HepG2 (cell line): ENCODE measurements around the gene DNAJC10. TPM values are rescaled to one million over a fixed set of nuclear protein-coding genes. Genes with fewer than 3 reads are reported as not detected.

Experiments used
- ATAC-seq: fragments of 200-7000 bp; cut with Tn5 transposase; 3 replicates; pipeline ENCODE4 v1.9.1; 2020; ENCODE audit warnings: mild to moderate bottlenecking, moderate library complexity
- BruUV-seq: library from RNA; stranded (reverse); fragments of 400-500 nt; replicated peaks from 2 replicates; lab custom pipeline; 2021; lab: Mats Ljungman, UMichigan
- CTCF ChIA-PET: fragments of 300-600 bp; formaldehyde crosslinking; extraction: SDS; loops from one replicate; lab custom pipeline; 2021; ENCODE audit warnings: low total read pairs, inconsistent platforms, low intra/inter-chr PET ratio; lab: Yijun Ruan, JAX
- POLR2A ChIA-PET: fragments of 350-600 bp; sonication (Branson Sonifier 250); formaldehyde crosslinking; loops from one replicate; lab custom pipeline; 2020; ENCODE audit warnings: antibody characterized with exemption, inconsistent platforms; lab: Yijun Ruan, JAX
- DNase-seq: peaks from one replicate; pipeline ENCODE4 v3.0.0-alpha.2; 2015; ENCODE audit warnings: low spot score
- FAIRE-seq: peaks from 3 replicates; lab custom pipeline; 2011; peaks lifted over from hg19 to GRCh38; lab: Jason Lieb, UNC
- H2AFZ ChIP-seq: one replicate; pipeline ENCODE4 v1.6.1; 2011; ENCODE audit warnings: low read length, inconsistent platforms
- H3K27ac ChIP-seq: fragments of 300-600 bp; 3 replicates; pipeline ENCODE4 v1.8.0; 2011; ENCODE audit warnings: mixed run types, mild to moderate bottlenecking, mixed read lengths, low read length, inconsistent platforms; ENCODE audit not compliant: insufficient read depth; ENCODE audit errors: extremely low read length
- H3K27me3 ChIP-seq, 2 experiments: fragments of 200-600 bp in 1 of 2; 2 replicates in 1 of 2; 3 replicates in 1 of 2; pipeline versions ENCODE4 v1.6.0 to v1.8.0; 2011; ENCODE audit warnings: low read length in 2 of 2, mild to moderate bottlenecking in 2 of 2, moderate library complexity in 2 of 2, inconsistent platforms in 1 of 2; ENCODE audit not compliant: insufficient read depth in 2 of 2, control insufficient read depth in 1 of 2
- H3K36me3 ChIP-seq, 2 experiments: fragments of 200-600 bp in 1 of 2; replicated peaks in 1 of 2; 2 replicates in 1 of 2; 3 replicates in 1 of 2; pipeline versions ENCODE4 v1.5.1 to v1.8.0; 2011; ENCODE audit warnings: low read length in 2 of 2, inconsistent platforms in 1 of 2; ENCODE audit not compliant: insufficient read depth in 2 of 2, control insufficient read depth in 1 of 2
- H3K4me1 ChIP-seq: 2 replicates; pipeline ENCODE4 v1.5.1; 2012; ENCODE audit warnings: low read length, inconsistent platforms; ENCODE audit not compliant: insufficient read depth
- H3K4me2 ChIP-seq: 2 replicates; pipeline ENCODE4 v1.6.0; 2011; ENCODE audit warnings: low read depth, low read length, inconsistent platforms
- H3K4me3 ChIP-seq, 3 experiments: fragments of 200-600 bp in 1 of 3; sonication (generic), shearing (Covaris generic) in 1 of 3; replicated peaks in 1 of 3; 2 replicates each; pipeline ENCODE4 v1.5.1; 2011 to 2016; ENCODE audit warnings: low read length in 3 of 3, inconsistent platforms in 2 of 3, low read depth in 2 of 3, mild to moderate bottlenecking in 2 of 3, control low read depth in 1 of 3, mixed read lengths in 1 of 3; ENCODE audit not compliant: insufficient read depth in 1 of 3
- H3K79me2 ChIP-seq: one replicate; pipeline ENCODE4 v1.6.1; 2011; ENCODE audit warnings: low read length, inconsistent platforms; ENCODE audit not compliant: insufficient read depth
- H3K9ac ChIP-seq: 2 replicates; pipeline ENCODE4 v1.6.0; 2011; ENCODE audit warnings: mild to moderate bottlenecking, low read depth, low read length, inconsistent platforms; ENCODE audit not compliant: insufficient read depth
- H3K9me3 ChIP-seq: 2 replicates; pipeline ENCODE4 v1.5.1; 2012; ENCODE audit warnings: mild to moderate bottlenecking, low read length
- H4K20me1 ChIP-seq: 2 replicates; pipeline ENCODE4 v1.6.0; 2011; ENCODE audit warnings: inconsistent platforms, mild to moderate bottlenecking, low read length, moderate library complexity; ENCODE audit not compliant: insufficient read depth
- MATR3 ChIP-seq: sonication (generic); formaldehyde crosslinking; IDR thresholded peaks from 2 replicates; pipeline ENCODE4 v1.4.0; 2020; ENCODE audit warnings: missing genetic modification reagents
- ZBTB1 ChIP-seq: sonication (generic); formaldehyde crosslinking; IDR thresholded peaks from 2 replicates; pipeline ENCODE4 v1.4.0; 2020; ENCODE audit warnings: missing genetic modification reagents, borderline replicate concordance
- ZNF589 ChIP-seq: sonication (generic); formaldehyde crosslinking; conservative IDR thresholded peaks from 2 replicates; pipeline ENCODE4 v1.8.0; 2022; ENCODE audit warnings: mild to moderate bottlenecking, moderate library complexity, missing genetic modification reagents
- ZNF7 ChIP-seq: IDR thresholded peaks from 2 replicates; pipeline ENCODE4 v1.6.1; 2016; ENCODE audit warnings: missing biosample characterization, missing genetic modification reagents
- ZNF703 ChIP-seq: sonication (generic); formaldehyde crosslinking; IDR thresholded peaks from 2 replicates; pipeline ENCODE4 v1.5.1; 2020; ENCODE audit warnings: missing genetic modification reagents, mild to moderate bottlenecking, moderate library complexity, borderline replicate concordance
- in situ Hi-C: cut with HindIII; loops from 2 replicates; pipeline ENCODE4 v1.10.0; 2017; ENCODE audit warnings: low pct_unique_long_range_greater_than_20kb; ENCODE audit not compliant: extremely low pct_ligation_motif_present
- intact Hi-C: fragments of 100-400 bp; cut with micrococcal nuclease; formaldehyde crosslinking; loops from one replicate; pipeline ENCODE4 v1.10.0; 2022; ENCODE audit not compliant: unreplicated experiment
- polyA plus RNA-seq, 8 experiments: library from polyadenylated mRNA; depleted of rRNA in 3 of 8; stranded (reverse) in 7 of 8; unstranded in 1 of 8; fragments of >200 nt; fragmentation: Illumina TruSeq in 4 of 8; extraction: Trizol in 4 of 8; gene quantifications; 2 replicates each; pipeline versions ENCODE4 v1.2.1 to v1.2.3, GENCODE V29; 2011 to 2016; ENCODE audit warnings: low read depth in 4 of 8, missing spikeins in 1 of 8, mixed read lengths in 1 of 8; ENCODE audit not compliant: insufficient read depth in 1 of 8
- total RNA-seq, 5 experiments: library from RNA; depleted of rRNA; stranded (reverse); fragments of >200 nt; fragmentation: Illumina TruSeq; extraction: Trizol; gene quantifications; 2 replicates each; pipeline ENCODE4 v1.2.3, GENCODE V29; 2016; ENCODE audit warnings: low read depth in 1 of 5
- TF ChIP-seq, protein P1 (sequence below): sonication (generic); formaldehyde crosslinking; IDR thresholded peaks from 2 replicates; pipeline ENCODE4 v1.4.0; 2020; ENCODE audit warnings: mild to moderate bottlenecking, missing genetic modification reagents
- TF ChIP-seq, protein P2 (sequence below): sonication (generic); formaldehyde crosslinking; IDR thresholded peaks from 2 replicates; pipeline ENCODE4 v1.5.1; 2020; ENCODE audit warnings: missing genetic modification reagents, mild to moderate bottlenecking, borderline replicate concordance
- TF ChIP-seq, protein P3 (sequence below): sonication (generic); formaldehyde crosslinking; conservative IDR thresholded peaks from 2 replicates; pipeline ENCODE4 v1.8.0; 2022; ENCODE audit warnings: missing genetic modification reagents

DNAJC10 gene
- total and polyA plus RNA-seq, 2 of the 13 experiments (the other 11 are each of a cell fraction or from before 2014, with no cell fraction given): 44.1 to 178 TPM

DNA sequence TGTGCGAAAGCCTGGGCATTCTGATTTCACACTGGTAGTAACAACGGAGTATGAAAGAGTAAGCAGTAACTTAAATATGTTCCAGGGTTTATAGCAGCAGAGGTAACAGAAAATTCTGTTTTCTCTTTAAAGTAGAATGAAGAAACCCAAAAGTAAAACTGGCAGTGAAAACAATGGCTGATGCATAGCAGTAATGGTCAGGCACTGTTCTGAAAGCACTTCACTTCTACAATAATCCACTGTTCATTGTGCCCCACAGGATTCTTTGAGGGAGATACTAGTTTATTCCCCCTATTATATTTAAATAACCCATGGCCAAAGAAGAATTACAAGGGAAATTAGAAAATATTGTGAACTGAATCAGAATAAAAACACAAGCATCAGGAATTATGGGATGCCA is 9.3 kb upstream of the DNAJC10 start (continued):
- TF ChIP-seq, protein P1, sequence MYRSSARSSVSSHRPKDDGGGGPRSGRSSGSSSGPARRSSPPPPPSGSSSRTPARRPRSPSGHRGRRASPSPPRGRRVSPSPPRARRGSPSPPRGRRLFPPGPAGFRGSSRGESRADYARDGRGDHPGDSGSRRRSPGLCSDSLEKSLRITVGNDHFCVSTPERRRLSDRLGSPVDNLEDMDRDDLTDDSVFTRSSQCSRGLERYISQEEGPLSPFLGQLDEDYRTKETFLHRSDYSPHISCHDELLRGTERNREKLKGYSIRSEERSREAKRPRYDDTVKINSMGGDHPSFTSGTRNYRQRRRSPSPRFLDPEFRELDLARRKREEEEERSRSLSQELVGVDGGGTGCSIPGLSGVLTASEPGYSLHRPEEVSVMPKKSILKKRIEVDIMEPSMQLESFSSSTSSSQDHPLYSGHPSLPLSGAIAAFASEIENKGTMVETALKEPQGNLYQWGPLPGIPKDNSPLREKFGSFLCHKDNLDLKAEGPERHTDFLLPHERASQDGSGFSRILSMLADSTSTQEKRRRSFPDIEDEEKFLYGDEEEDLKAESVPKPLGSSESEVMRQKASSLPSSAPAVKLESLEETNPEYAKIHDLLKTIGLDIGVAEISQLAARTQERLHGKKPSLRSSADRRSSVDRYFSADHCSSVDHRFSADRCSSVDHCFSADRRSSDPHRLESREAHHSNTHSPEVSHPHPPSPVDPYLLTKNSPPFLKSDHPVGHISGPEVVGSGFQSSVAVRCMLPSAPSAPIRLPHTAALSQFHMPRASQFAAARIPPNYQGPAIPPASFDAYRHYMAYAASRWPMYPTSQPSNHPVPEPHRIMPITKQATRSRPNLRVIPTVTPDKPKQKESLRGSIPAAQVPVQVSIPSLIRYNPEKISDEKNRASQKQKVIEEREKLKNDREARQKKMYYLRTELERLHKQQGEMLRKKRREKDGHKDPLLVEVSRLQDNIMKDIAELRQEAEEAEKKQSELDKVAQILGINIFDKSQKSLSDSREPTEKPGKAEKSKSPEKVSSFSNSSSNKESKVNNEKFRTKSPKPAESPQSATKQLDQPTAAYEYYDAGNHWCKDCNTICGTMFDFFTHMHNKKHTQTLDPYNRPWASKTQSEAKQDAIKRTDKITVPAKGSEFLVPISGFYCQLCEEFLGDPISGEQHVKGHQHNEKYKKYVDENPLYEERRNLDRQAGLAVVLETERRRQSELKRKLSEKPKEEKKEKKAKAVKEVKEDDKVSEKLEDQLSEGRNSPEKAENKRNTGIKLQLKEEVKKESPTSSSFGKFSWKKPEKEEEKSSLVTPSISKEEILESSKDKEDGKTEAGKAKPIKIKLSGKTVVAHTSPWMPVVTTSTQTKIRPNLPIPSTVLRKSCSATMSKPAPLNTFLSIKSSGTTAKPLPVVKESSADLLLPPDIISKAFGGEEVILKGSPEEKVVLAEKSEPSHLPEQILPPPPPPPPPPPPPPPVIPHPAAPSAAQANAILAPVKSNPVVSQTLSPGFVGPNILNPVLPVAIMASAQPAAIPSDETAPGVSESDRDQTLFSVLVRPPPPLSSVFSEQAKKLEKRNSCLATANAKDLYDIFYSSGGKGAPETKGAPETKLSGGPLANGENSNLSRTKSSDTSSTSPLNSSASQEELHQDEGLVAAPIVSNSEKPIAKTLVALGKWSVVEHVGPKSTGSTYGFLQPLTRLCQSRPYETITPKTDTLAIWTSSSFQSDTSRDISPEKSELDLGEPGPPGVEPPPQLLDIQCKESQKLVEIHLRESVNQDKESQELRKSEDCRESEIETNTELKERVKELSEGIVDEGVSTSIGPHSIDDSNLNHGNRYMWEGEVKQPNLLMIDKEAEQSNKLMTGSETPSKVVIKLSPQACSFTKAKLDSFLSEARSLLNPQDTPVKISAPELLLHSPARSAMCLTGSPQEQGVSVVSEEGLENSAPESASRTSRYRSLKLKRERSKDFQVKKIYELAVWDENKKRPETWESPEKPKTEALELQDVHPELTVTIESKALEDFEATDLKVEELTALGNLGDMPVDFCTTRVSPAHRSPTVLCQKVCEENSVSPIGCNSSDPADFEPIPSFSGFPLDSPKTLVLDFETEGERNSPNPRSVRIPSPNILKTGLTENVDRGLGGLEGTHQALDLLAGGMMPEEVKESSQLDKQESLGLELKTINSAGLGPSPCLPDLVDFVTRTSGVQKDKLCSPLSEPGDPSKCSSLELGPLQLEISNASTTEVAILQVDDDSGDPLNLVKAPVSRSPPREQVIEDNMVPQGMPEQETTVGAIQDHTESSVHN (CRISPR knock-in tag): no peak

DNA sequence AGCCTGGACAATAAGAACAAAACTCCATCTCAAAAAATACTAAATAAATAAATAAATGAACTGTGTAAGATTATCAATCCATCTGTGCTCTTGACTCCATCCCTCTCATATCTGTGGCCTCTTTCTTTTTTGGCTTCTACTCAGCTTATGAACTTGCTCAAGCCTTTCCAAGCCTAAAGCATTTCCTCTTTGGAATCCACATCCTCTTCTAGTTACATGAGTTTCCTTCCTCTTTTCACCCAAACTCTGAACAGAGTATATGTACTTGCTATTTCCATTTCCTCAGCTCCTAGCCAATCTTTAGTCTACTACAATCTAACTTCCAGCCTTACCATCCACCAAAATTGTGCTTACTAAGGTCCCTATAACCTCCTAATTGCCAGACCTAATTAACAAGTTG is 2.5 kb upstream of the DNAJC10 start:
- TF ChIP-seq ZNF589 (CRISPR knock-in tag) (no peak), ZNF703 (no peak), ZNF7 (CRISPR knock-in tag) (no peak), ZBTB1 (CRISPR knock-in tag) (no peak), MATR3 (CRISPR knock-in tag) (no peak)
- TF ChIP-seq, protein P2, sequence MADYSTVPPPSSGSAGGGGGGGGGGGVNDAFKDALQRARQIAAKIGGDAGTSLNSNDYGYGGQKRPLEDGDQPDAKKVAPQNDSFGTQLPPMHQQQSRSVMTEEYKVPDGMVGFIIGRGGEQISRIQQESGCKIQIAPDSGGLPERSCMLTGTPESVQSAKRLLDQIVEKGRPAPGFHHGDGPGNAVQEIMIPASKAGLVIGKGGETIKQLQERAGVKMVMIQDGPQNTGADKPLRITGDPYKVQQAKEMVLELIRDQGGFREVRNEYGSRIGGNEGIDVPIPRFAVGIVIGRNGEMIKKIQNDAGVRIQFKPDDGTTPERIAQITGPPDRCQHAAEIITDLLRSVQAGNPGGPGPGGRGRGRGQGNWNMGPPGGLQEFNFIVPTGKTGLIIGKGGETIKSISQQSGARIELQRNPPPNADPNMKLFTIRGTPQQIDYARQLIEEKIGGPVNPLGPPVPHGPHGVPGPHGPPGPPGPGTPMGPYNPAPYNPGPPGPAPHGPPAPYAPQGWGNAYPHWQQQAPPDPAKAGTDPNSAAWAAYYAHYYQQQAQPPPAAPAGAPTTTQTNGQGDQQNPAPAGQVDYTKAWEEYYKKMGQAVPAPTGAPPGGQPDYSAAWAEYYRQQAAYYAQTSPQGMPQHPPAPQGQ (CRISPR knock-in tag): no peak
- TF ChIP-seq, protein P3, sequence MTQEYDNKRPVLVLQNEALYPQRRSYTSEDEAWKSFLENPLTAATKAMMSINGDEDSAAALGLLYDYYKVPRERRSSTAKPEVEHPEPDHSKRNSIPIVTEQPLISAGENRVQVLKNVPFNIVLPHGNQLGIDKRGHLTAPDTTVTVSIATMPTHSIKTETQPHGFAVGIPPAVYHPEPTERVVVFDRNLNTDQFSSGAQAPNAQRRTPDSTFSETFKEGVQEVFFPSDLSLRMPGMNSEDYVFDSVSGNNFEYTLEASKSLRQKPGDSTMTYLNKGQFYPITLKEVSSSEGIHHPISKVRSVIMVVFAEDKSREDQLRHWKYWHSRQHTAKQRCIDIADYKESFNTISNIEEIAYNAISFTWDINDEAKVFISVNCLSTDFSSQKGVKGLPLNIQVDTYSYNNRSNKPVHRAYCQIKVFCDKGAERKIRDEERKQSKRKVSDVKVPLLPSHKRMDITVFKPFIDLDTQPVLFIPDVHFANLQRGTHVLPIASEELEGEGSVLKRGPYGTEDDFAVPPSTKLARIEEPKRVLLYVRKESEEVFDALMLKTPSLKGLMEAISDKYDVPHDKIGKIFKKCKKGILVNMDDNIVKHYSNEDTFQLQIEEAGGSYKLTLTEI (CRISPR knock-in tag): no peak
- POLR2A ChIA-PET: no interaction called here
- Histone ChIP-seq H3K4me3 (no peak overlapping the region), H3K79me2 (peaks cover 20% of the 10 kb centered on the region), H3K27ac (no peak overlapping the region), H3K9me3 (no peaks in the 10 kb centered on the region), H2AFZ (peak overlapping the region; percentile 24), H3K27me3 (no peaks in the 10 kb centered on the region; a peak in 1 of 5 replicates), H3K4me2 (no peak overlapping the region), H3K36me3 (no peaks in the 10 kb centered on the region), H3K4me1 (peaks cover 26% of the 10 kb centered on the region), H4K20me1 (no peaks in the 10 kb centered on the region), H3K9ac (no peak overlapping the region)
- DNase-seq: no peak
- CTCF ChIA-PET: no interaction called here
- BruUV-seq: no TSS peak
- intact Hi-C loops (loop anchor here (10.0 kb wide), 1 partner anchor 819 kb away; the partner anchor contains the start of gene ITPRID2), in situ Hi-C loops (no loop called here)
- ATAC-seq: no peak
- FAIRE-seq: no peak
